OCI-LY3 (cell line): Measurements from ENCODE around the gene CPNE6.

Experiments used
- EZH2phosphoT487 ChIP-seq: fragments of 200-600 bp; shearing (Covaris generic); IDR thresholded peaks from 2 replicates; pipeline ENCODE4 v1.6.1; 2018; ENCODE audit warnings: antibody characterized with exemption, mixed run types, low read depth
- TF ChIP-seq, protein P1 (sequence below): fragments of 200-600, 300-600 bp; sonication (generic); IDR thresholded peaks from 2 replicates; pipeline ENCODE4 v1.5.1; 2014; ENCODE audit warnings: antibody characterized with exemption, low read length, low read depth

DNA sequence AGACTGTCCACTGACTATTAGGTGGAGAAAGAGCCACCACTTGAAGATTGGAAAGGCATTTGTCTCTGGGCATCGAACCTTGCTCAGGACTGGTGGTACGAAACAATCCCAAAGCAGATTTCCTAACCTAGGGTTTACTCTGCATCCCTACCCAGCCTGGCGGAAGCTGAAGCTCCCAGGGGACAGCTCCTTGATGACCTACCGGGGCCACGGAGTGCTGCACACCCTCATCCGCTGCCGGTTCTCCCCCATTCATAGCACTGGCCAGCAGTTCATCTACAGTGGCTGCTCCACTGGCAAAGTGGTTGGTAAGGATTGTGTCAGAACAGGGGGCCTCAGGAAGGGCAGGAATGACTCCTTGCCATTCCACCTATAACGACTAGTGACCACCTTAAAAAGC is 49.8 kb downstream of the CPNE6 start:
- TF ChIP-seq, protein P1, sequence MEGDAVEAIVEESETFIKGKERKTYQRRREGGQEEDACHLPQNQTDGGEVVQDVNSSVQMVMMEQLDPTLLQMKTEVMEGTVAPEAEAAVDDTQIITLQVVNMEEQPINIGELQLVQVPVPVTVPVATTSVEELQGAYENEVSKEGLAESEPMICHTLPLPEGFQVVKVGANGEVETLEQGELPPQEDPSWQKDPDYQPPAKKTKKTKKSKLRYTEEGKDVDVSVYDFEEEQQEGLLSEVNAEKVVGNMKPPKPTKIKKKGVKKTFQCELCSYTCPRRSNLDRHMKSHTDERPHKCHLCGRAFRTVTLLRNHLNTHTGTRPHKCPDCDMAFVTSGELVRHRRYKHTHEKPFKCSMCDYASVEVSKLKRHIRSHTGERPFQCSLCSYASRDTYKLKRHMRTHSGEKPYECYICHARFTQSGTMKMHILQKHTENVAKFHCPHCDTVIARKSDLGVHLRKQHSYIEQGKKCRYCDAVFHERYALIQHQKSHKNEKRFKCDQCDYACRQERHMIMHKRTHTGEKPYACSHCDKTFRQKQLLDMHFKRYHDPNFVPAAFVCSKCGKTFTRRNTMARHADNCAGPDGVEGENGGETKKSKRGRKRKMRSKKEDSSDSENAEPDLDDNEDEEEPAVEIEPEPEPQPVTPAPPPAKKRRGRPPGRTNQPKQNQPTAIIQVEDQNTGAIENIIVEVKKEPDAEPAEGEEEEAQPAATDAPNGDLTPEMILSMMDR: no peak
- no peak for TF ChIP-seq EZH2phosphoT487
